WTC11 (cell line): Measurements from ENCODE around the gene CXorf58. TPM values are rescaled to one million over a fixed set of nuclear protein-coding genes. Genes with fewer than 3 reads are reported as not detected.

Source experiments
- ATF2 ChIP-seq: sonication (generic); formaldehyde crosslinking; IDR thresholded peaks from 2 replicates; pipeline ENCODE4 v1.8.1; 2022; ENCODE audit warnings: low read depth, missing genetic modification reagents, borderline replicate concordance
- ESRRA ChIP-seq: sonication (generic); formaldehyde crosslinking; IDR thresholded peaks from 2 replicates; pipeline ENCODE4 v1.8.1; 2022; ENCODE audit warnings: mild to moderate bottlenecking, missing genetic modification reagents, borderline replicate concordance
- total RNA-seq: library from RNA; stranded (reverse); gene quantifications from 3 replicates; pipeline ENCODE4 v1.2.3, GENCODE V29; 2021

The CXorf58 gene
- total RNA-seq, 1 experiment from 2014 or later: not detected

- TF ChIP-seq ATF2 (no peak), ESRRA (CRISPR knock-in tag) (no peak)
Observed at GRCh38 chrX:23982891-23983290, 75.1 kb downstream of the CXorf58 start (continued).

Other genes with a start within 250 kb of the CXorf58 start
- gene PRDX4, start 240.5 kb upstream of the CXorf58 start, total RNA-seq: 126 to 142 TPM (median 135 TPM) in 3 replicates
- gene ACOT9, start 164.7 kb upstream of the CXorf58 start, total RNA-seq: 27.6 to 32.6 TPM (median 29.3 TPM) in 3 replicates
- 52.6 to 70.7 TPM (median 55.8 TPM) in 3 replicates for gene SAT1, start 124.8 kb upstream of the CXorf58 start, total RNA-seq
- 41.6 to 55.5 TPM (median 46.9 TPM) in 3 replicates for gene APOO, start 68 bp upstream of the CXorf58 start, total RNA-seq
- gene KLHL15, start 119.2 kb downstream of the CXorf58 start, total RNA-seq: 6.6 to 7.4 TPM (median 7.2 TPM) in 3 replicates
- gene EIF2S3, start 146.9 kb downstream of the CXorf58 start, total RNA-seq: 251 to 299 TPM (median 264 TPM) in 3 replicates
- 19.3 to 24.3 TPM (median 23.4 TPM) in 3 replicates for gene ZFX, start 241.7 kb downstream of the CXorf58 start, total RNA-seq